Adipose tissue (tissue), 3 donors: Measurements from ENCODE around the gene CLASP2. TPM values are rescaled to one million over a fixed set of nuclear protein-coding genes. Genes with fewer than 3 reads are reported as not detected.

Experiments used
- polyA plus RNA-seq, 3 donors: library from polyadenylated mRNA; stranded (reverse); fragments of 200-250 nt; gene quantifications; one replicate each; pipeline ENCODE4 v1.2.3, GENCODE V29; 2013
- donor health status: healthy with polysubstance abuse.
- donor health status: Bipolar disorder and iron deficiency.
- donor health status: healthy.

CLASP2 gene
- polyA plus RNA-seq, 3 donors = 4.9 to 12.3 (median 10.0) TPM

Other genes starting within 250 kb of the CLASP2 start
- gene PDCD6IP, start 80.4 kb upstream of the CLASP2 start, polyA plus RNA-seq = 10 to 100 TPM; 31.1 to 70.2 (median 34.1) TPM